Left ventricle myocardium inferior (tissue), 1 donor: ENCODE results near the gene RORC. TPM values are rescaled to one million over a fixed set of nuclear protein-coding genes. Genes with fewer than 3 reads are reported as not detected.

Experiments used
- DNase-seq: peaks from one replicate; pipeline ENCODE4 v3.0.0-alpha.2; 2020
- H3K27ac ChIP-seq: fragments of 200-600 bp; replicated peaks from 2 replicates; pipeline ENCODE4 v1.8.0; 2021
- H3K27me3 ChIP-seq: fragments of 200-600 bp; 2 replicates; pipeline ENCODE4 v1.8.0; 2021; ENCODE audit warnings: low read depth
- H3K36me3 ChIP-seq: fragments of 200-600 bp; 2 replicates; pipeline ENCODE4 v1.8.0; 2021
- H3K4me1 ChIP-seq: fragments of 200-600 bp; 2 replicates; pipeline ENCODE4 v1.8.0; 2021
- H3K4me3 ChIP-seq: fragments of 200-600 bp; 2 replicates; pipeline ENCODE4 v1.8.0; 2021; ENCODE audit warnings: mild to moderate bottlenecking, moderate library complexity
- H3K9me3 ChIP-seq: fragments of 200-600 bp; replicated peaks from 2 replicates; pipeline ENCODE4 v1.8.0; 2021
- CTCF ChIP-seq: fragments of 200-600 bp; IDR thresholded peaks from 2 replicates; pipeline ENCODE4 v1.8.0; 2021; ENCODE audit warnings: antibody characterized with exemption, mild to moderate bottlenecking, borderline replicate concordance
- intact Hi-C: fragments of 100-400 bp; cut with micrococcal nuclease; formaldehyde crosslinking; loops from one replicate; pipeline ENCODE4 v1.11.0; 2022
- total RNA-seq: library from RNA; stranded (reverse); fragmentation: NEBNext Ultra II Directional; extraction: Animal tissue kit (Norgen Biotek cat#: 25700); gene quantifications from one replicate; pipeline ENCODE4 v1.2.1, GENCODE V29; 2021
- donor health status: DM: no; HTN: yes; CAD: no; lungs with severe emphysema.

Gene RORC
- total RNA-seq, 1 donor from 2014 or later, result 10.3 TPM

- intact Hi-C loops, result no loop called here
- DNase-seq, result no peak
- Histone ChIP-seq H3K4me3 (no peak overlapping the region), H3K27me3 (no peaks in the 10 kb centered on the region), H3K27ac (no peak overlapping the region), H3K4me1 (peaks cover 40% of the 10 kb centered on the region), H3K36me3 (no peaks in the 10 kb centered on the region), H3K9me3 (no peaks in the 10 kb centered on the region)
- TF ChIP-seq CTCF, result no peak
Measured at GRCh38 chr1:151825751-151826660, 5.6 kb downstream of the RORC start.

GRCh38 chr1:151825204-151825603 is 6.4 kb downstream of the RORC start:
- no peak for DNase-seq
- no peak overlapping the region for H3K4me3 ChIP-seq
- H3K9me3 ChIP-seq, result no peaks in the 10 kb centered on the region
- H3K36me3 ChIP-seq, result no peaks in the 10 kb centered on the region
- intact Hi-C loops, result no loop called here
- TF ChIP-seq CTCF, result no peak
- no peak overlapping the region for H3K27ac ChIP-seq
- peaks cover 47% of the 10 kb centered on the region for H3K4me1 ChIP-seq
- H3K27me3 ChIP-seq, result no peaks in the 10 kb centered on the region

GRCh38 chr1:151823175-151823574 is 8.4 kb downstream of the RORC start:
- H3K27ac ChIP-seq, result no peak overlapping the region
- H3K4me1 ChIP-seq, result peaks cover 32% of the 10 kb centered on the region
- no peaks in the 10 kb centered on the region for H3K36me3 ChIP-seq
- no peaks in the 10 kb centered on the region for H3K9me3 ChIP-seq
- no peak for TF ChIP-seq CTCF
- no peaks in the 10 kb centered on the region for H3K27me3 ChIP-seq
- H3K4me3 ChIP-seq, result no peak overlapping the region
- intact Hi-C loops, result no loop called here
- no peak for DNase-seq

GRCh38 chr1:151822404-151822803 is 9.2 kb downstream of the RORC start:
- H3K27me3 ChIP-seq, result no peaks in the 10 kb centered on the region
- TF ChIP-seq CTCF, result no peak
- intact Hi-C loops, result no loop called here
- no peak for DNase-seq
- no peaks in the 10 kb centered on the region for H3K36me3 ChIP-seq
- H3K4me1 ChIP-seq, result peaks cover 28% of the 10 kb centered on the region
- H3K4me3 ChIP-seq, result no peak overlapping the region
- no peaks in the 10 kb centered on the region for H3K9me3 ChIP-seq
- no peak overlapping the region for H3K27ac ChIP-seq

- no peak overlapping the region for H3K27ac ChIP-seq
- H3K9me3 ChIP-seq, result no peaks in the 10 kb centered on the region
- no peak for DNase-seq
- peaks cover 22% of the 10 kb centered on the region for H3K4me1 ChIP-seq
- peaks cover 5% of the 10 kb centered on the region for H3K36me3 ChIP-seq
- H3K27me3 ChIP-seq, result no peaks in the 10 kb centered on the region
- TF ChIP-seq CTCF, result no peak
- H3K4me3 ChIP-seq, result no peak overlapping the region
- intact Hi-C loops, result no loop called here
Measured at GRCh38 chr1:151820940-151821339, 10.7 kb downstream of the RORC start.
